ENCODE data around the gene LY6G6F.

LY6G6F gene

DNA sequence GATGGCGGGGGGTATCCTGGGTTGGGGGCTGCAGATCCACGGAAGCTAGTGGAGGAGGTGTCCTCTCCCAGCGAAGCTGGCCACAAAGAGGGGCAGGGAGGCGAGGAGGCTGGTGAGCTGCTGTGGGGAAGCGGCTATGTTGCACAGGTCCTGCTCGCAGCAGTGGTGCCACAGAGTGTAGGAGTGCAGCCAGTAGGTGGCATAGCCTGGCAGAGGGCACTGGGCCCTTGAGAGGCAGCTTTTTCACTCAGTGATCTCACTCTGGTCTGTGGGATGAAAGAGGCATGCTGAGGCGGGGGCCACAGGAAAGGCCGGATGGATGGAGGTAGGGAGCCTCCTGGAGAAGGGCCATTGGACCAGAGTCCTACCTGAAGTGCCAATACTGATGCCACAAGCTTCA, 5.6 kb downstream of the LY6G6F start:
- TF ChIP-seq, protein P1, sequence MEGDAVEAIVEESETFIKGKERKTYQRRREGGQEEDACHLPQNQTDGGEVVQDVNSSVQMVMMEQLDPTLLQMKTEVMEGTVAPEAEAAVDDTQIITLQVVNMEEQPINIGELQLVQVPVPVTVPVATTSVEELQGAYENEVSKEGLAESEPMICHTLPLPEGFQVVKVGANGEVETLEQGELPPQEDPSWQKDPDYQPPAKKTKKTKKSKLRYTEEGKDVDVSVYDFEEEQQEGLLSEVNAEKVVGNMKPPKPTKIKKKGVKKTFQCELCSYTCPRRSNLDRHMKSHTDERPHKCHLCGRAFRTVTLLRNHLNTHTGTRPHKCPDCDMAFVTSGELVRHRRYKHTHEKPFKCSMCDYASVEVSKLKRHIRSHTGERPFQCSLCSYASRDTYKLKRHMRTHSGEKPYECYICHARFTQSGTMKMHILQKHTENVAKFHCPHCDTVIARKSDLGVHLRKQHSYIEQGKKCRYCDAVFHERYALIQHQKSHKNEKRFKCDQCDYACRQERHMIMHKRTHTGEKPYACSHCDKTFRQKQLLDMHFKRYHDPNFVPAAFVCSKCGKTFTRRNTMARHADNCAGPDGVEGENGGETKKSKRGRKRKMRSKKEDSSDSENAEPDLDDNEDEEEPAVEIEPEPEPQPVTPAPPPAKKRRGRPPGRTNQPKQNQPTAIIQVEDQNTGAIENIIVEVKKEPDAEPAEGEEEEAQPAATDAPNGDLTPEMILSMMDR (IDR thresholded peaks at IDR 0.05) = no peak; the same call in 1 of the 2 replicates

DNA sequence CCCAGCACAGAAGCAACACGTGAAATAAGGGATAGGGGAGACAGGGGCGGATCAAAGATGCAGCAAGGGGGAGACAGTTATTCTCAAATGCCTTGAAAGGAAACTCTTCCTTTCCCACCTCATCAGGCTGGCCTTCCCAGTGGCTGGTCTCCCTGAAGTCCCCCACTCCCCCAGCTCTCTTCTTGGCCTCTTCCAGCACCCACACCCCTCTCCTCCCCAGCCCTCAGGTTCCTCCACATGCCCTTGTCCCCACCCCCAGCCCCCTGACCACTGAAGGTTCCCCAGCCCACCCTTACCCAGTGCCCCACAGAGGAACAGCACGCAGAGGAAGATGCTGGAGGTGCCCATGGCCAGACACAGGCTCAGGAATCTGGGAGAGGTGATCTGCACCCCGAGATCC, 6.8 kb downstream of the LY6G6F start:
- TF ChIP-seq, protein P1 (IDR thresholded peaks at IDR 0.05) = no peak

DNA sequence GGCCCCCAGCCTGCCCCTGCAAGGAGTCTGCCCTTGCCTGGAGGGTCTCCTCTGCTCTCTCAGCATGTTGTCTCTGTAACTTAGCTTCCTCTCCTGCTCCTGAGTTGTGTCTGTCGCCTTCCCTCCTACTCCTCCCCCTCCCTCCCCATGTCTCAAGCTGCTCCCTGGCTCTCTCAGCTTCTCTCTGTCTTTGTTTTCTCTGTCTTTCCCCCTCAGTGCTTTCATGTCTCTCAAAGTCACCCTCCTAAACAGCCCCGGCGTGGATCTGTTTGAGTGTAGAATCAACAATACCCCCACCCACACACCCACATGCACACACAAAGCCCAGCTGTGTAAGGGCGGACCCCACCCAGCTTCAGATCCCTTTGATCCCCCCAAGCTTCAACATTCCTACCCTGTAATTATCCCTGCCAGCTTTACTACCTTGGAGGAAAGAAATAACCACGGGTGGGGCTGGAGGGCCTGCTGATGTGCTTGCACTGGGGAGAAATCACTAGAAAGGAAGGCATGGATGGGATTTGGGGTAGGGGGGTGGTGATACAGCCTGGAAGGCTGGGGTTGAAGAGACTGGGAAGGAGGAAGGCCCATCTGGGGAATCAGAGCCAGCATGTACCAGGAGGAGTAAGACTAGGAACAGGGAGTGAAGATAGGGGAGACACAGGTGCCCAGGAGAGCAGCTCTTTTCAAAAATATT, 7.5 kb downstream of the LY6G6F start:
- TF ChIP-seq, protein P1 (IDR thresholded peaks at IDR 0.05) = no peak

DNA sequence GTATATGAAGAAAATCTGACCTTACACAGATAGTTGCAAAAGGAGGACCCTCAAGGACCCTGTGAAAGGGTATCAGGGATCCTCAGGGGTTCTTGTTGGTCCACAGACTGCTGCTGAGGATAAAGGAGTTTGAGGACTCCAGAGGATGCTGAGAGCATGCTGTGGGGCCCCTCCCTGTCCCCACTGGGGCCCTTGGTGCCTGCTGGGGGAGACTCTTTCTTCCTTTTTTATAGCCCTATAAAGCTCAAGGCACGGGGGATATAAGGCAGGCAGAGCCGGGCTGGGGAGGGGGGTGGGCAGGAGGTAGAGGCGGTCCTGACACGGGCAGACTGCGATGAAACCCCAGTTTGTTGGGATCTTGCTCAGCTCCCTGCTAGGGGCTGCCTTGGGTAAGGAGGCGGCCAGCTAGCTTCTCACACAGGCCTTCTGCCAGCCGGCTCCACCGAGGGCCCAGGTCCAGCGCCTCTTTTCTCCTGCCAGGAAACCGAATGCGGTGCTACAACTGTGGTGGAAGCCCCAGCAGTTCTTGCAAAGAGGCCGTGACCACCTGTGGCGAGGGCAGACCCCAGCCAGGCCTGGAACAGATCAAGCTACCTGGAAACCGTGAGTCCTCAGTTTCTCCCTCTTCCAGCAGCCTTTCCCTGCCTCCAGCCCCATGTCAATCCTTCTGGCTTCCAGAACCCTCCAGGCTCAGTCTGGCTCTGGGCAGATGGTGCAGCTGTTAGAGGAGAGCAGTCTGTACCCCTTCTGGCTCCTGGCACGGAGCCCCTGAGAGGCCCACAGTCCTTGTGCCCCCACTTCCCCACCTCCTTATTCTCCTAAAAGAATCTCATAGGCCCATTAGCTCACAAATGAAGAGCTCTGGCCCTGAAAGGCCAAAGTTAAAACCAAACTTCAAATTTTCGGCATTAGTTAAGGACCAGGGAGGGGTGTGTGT, 8.6 kb downstream of the LY6G6F start, which contains the start of gene LY6G6D:
Gene LY6G6D (plus strand): TSS at position 327 of the 937 bp plus-strand sequence. CDS start 8 bp downstream, at position 335.
- TF ChIP-seq, protein P1 (IDR thresholded peaks at IDR 0.05) = no peak

DNA sequence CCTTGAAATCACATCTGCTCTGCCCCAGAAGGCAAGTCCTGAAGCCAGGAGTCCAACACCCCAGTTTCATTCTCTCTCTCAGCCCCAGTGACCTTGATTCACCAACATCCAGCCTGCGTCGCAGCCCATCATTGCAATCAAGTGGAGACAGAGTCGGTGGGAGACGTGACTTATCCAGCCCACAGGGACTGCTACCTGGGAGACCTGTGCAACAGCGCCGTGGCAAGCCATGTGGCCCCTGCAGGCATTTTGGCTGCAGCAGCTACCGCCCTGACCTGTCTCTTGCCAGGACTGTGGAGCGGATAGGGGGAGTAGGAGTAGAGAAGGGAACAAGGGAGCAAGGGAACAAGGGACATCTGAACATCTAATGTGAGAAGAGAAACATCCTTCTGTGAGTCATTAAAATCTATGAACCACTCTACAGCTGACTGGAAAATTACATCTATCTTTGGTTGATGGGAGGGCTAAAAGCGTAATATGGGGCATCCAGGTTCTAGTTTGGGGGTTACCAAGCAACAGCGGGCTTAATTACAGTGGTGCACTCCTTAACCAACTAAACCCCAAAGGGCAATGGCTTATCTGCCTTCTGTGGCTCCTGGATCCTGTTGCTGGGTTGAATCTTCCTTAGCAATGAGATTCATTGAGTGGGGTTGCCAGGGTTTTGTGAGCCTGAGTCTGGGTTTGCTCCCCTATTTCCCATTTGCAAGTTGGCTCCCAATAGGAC, 11.0 kb downstream of the LY6G6F start:
- TF ChIP-seq, protein P1 (IDR thresholded peaks at IDR 0.05) = no peak

DNA sequence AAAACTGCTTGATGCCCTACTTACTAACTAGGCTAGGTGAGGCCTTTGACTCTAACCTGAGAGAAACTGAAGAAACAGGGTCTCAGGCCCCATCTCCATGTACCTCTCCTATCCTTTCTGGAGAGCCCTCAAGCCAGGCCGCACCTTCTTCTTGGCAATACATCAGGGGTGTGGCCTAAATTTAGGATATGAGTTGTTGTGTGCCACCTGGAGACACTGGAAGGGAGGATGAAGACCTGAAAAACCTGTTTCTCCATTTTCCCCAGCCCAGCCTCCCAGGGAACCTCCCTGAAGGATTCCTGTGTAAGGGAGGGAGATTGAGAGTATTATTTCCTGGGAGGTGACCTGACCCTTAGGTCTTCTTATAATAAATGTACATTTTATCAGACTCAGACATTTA, 11.6 kb downstream of the LY6G6F start:
- TF ChIP-seq, protein P1 (IDR thresholded peaks at IDR 0.05) = no peak

DNA sequence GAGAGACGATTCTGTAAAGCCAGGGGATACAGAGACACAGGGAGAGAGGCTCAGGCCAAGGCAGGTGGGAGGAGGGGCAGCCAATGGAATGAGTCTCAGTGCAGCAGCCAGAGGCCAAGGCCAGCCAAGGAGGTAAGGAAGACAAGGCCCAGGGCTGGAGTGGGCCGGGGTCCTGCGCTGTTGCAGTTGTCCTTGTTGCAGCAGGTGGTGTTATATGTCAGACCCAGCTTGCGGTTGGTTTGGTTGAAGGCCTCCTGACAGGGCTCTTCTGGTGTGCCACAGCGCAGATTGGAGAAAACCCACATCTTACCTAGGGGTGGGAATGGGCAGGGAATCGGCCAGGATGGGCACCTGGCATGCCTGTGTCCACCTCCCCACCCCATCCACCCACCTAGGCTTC, 12.3 kb downstream of the LY6G6F start:
- TF ChIP-seq, protein P1 (IDR thresholded peaks at IDR 0.05) = no peak

Measured in LNCAP (cell line).